Activated naive CD4-positive, alpha-beta T cell treated with anti-CD3 and anti-CD28 coated beads, Interleukin-2, amount 50 U/mL, for 16 hours (primary cell): Measurements from ENCODE around the gene KCNH4.
"Not testable (repeated sequence)": the region's sequence is repeated elsewhere in the genome, so short reads cannot be mapped to it uniquely, and the experiment has no call there.

ENCODE experiments used
- DNase-seq: peaks from one replicate; pipeline ENCODE4 v3.0.0-alpha.2; 2020

KCNH4 gene

GRCh38 chr17:42180922-42181850 is at the start of gene KCNH4:
Gene KCNH4, minus strand, starts transcription at chr17:42181142. Its CDS starts 197 bp downstream, at chr17:42180945.
- DNase-seq = peak; percentile 87

- DNase-seq = no peak
These were observed 49.3 kb upstream of the KCNH4 start for GRCh38 chr17:42230225-42230624.

GRCh38 chr17:42227849-42228700 is 47.1 kb upstream of the KCNH4 start:
- DNase-seq = no peak

- no peak for DNase-seq
These were observed 44.7 kb upstream of the KCNH4 start for GRCh38 chr17:42225646-42226045.

- DNase-seq = no peak
These were observed 43.7 kb upstream of the KCNH4 start for GRCh38 chr17:42224651-42225050.

- DNase-seq = peak; percentile 58
These were observed 41.2 kb upstream of the KCNH4 start for GRCh38 chr17:42221886-42222745.

- DNase-seq = not testable (repeated sequence)
These were observed 38.3 kb upstream of the KCNH4 start for GRCh38 chr17:42219280-42219679.

- DNase-seq = no peak
These were observed 33.2 kb upstream of the KCNH4 start for GRCh38 chr17:42214156-42214555.

- DNase-seq = no peak
These were observed 31.4 kb upstream of the KCNH4 start for GRCh38 chr17:42212382-42212781.

GRCh38 chr17:42211921-42212341 is 31.0 kb upstream of the KCNH4 start:
- not testable (repeated sequence) for DNase-seq

GRCh38 chr17:42210046-42210445 is 29.1 kb upstream of the KCNH4 start:
- DNase-seq = no peak

GRCh38 chr17:42206153-42206612 is 25.2 kb upstream of the KCNH4 start:
- not testable (repeated sequence) for DNase-seq

GRCh38 chr17:42203354-42203753 is 22.4 kb upstream of the KCNH4 start:
- no peak for DNase-seq

GRCh38 chr17:42202696-42203095 is 21.8 kb upstream of the KCNH4 start:
- DNase-seq = no peak

GRCh38 chr17:42202159-42202558 is 21.2 kb upstream of the KCNH4 start:
- no peak for DNase-seq

- DNase-seq = no peak
These were observed 20.5 kb upstream of the KCNH4 start for GRCh38 chr17:42201458-42201772.

GRCh38 chr17:42200706-42201457 is 19.9 kb upstream of the KCNH4 start:
- no peak for DNase-seq

GRCh38 chr17:42199416-42200011 is 18.6 kb upstream of the KCNH4 start:
- DNase-seq = no peak

GRCh38 chr17:42198897-42199296 is 18.0 kb upstream of the KCNH4 start:
- DNase-seq = no peak

GRCh38 chr17:42197564-42198156 is 16.7 kb upstream of the KCNH4 start:
- DNase-seq = no peak
